Fibroblast of mammary gland (primary cell): ENCODE measurements around the gene ARHGEF6.

Experiments used
- DNase-seq: peaks from one replicate; pipeline ENCODE4 v3.0.0-alpha.2; 2010; ENCODE audit warnings: low read depth
- H3K4me3 ChIP-seq: 2 replicates; pipeline ENCODE4 v1.5.1; 2011; ENCODE audit warnings: low read depth, mild to moderate bottlenecking, low read length, moderate library complexity; ENCODE audit not compliant: control insufficient read depth
- CTCF ChIP-seq: conservative IDR thresholded peaks from 2 replicates; pipeline ENCODE4 v1.5.1; 2011; ENCODE audit warnings: low read depth, low read length, inconsistent platforms; ENCODE audit not compliant: control insufficient read depth, insufficient read depth

Gene ARHGEF6

GRCh38 chrX:136761421-136761820 is 19.3 kb downstream of the ARHGEF6 start:
- no peak overlapping the region for H3K4me3 ChIP-seq
- no peak for DNase-seq
- no peak for TF ChIP-seq CTCF

GRCh38 chrX:136759968-136760367 is 20.8 kb downstream of the ARHGEF6 start:
- H3K4me3 ChIP-seq, result no peak overlapping the region
- DNase-seq, result no peak
- TF ChIP-seq CTCF, result no peak

- no peak for DNase-seq
- no peak overlapping the region for H3K4me3 ChIP-seq
- no peak for TF ChIP-seq CTCF
Observed at GRCh38 chrX:136755411-136755810, 25.3 kb downstream of the ARHGEF6 start.

- H3K4me3 ChIP-seq, result no peak overlapping the region
- no peak for DNase-seq
- TF ChIP-seq CTCF, result no peak
Observed at GRCh38 chrX:136754651-136755050, 26.1 kb downstream of the ARHGEF6 start.

GRCh38 chrX:136752796-136753195 is 27.9 kb downstream of the ARHGEF6 start:
- no peak overlapping the region for H3K4me3 ChIP-seq
- DNase-seq, result peak; percentile 57
- TF ChIP-seq CTCF, result no peak

- TF ChIP-seq CTCF, result no peak
- no peak overlapping the region for H3K4me3 ChIP-seq
- no peak for DNase-seq
Observed at GRCh38 chrX:136752346-136752745, 28.4 kb downstream of the ARHGEF6 start.

GRCh38 chrX:136750364-136750763 is 30.4 kb downstream of the ARHGEF6 start:
- H3K4me3 ChIP-seq, result no peak overlapping the region
- no peak for DNase-seq
- TF ChIP-seq CTCF, result no peak
